ENCODE results near the gene ARHGAP10. TPM values are rescaled to one million over a fixed set of nuclear protein-coding genes. Genes with fewer than 3 reads are reported as not detected.

The ARHGAP10 gene
- total RNA-seq (2014; rRNA removed; shearing (Covaris generic)), result 19.9 and 25.0 TPM in 2 replicates

GRCh38 chr4:147731580-147732517 lies at the start of gene ARHGAP10:
Gene ARHGAP10, plus strand, starts transcription at chr4:147732088. Its CDS starts 214 bp downstream, at chr4:147732302.
- Histone ChIP-seq H3K27me3 (no peaks in the 10 kb centered on the region), H3K27ac (peak within 1 kb of the TSS; percentile 91), H3K4me1 (peaks cover 2% of the 10 kb centered on the region; the same call in 1 of the 2 replicates), H3K4me3 (peak within 1 kb of the TSS; percentile 95), H3K9me3 (replicated peaks) (no peaks in the 10 kb centered on the region), H3K36me3 (no peaks in the 10 kb centered on the region)
- peak; percentile 83 to 87 for DNase-seq

- Histone ChIP-seq H3K27me3 (no peaks in the 10 kb centered on the region), H3K4me1 (no peaks in the 10 kb centered on the region), H3K27ac (no peak overlapping the region), H3K9me3 (replicated peaks) (no peaks in the 10 kb centered on the region), H3K36me3 (peaks cover 3% of the 10 kb centered on the region; the same call in 1 of the 2 replicates), H3K4me3 (peak overlapping the region; percentile 78)
- peak in 1 of 2 experiments; percentile 4 for DNase-seq
Measured at GRCh38 chr4:147682755-147683154, 49.1 kb upstream of the ARHGAP10 start.

- Histone ChIP-seq H3K27me3 (no peaks in the 10 kb centered on the region), H3K4me3 (peak overlapping the region; percentile 78), H3K27ac (peak overlapping the region; percentile 58; the same call in 1 of the 2 replicates), H3K36me3 (peaks cover 3% of the 10 kb centered on the region; the same call in 1 of the 2 replicates), H3K9me3 (replicated peaks) (no peaks in the 10 kb centered on the region), H3K4me1 (no peaks in the 10 kb centered on the region)
- DNase-seq, result peak in 1 of 2 experiments; percentile 31
Measured at GRCh38 chr4:147683188-147683591, 48.7 kb upstream of the ARHGAP10 start.

GRCh38 chr4:147683717-147684700 lies 47.9 kb upstream of the ARHGAP10 start, which contains the start of gene PRMT9:
Gene PRMT9, minus strand, starts transcription at chr4:147684163. Its CDS starts 176 bp downstream, at chr4:147683987.
- DNase-seq, result peak; percentile 90 to 91
- H3K4me1 ChIP-seq, result no peaks in the 10 kb centered on the region
- no peaks in the 10 kb centered on the region for H3K9me3 ChIP-seq (replicated peaks)
- peak within 1 kb of the TSS; percentile 78 for H3K4me3 ChIP-seq
- H3K36me3 ChIP-seq, result peaks cover 3% of the 10 kb centered on the region; the same call in 1 of the 2 replicates
- no peaks in the 10 kb centered on the region for H3K27me3 ChIP-seq
- peak within 1 kb of the TSS; percentile 58 for H3K27ac ChIP-seq

GRCh38 chr4:147689067-147689466 lies 42.8 kb upstream of the ARHGAP10 start:
- no peaks in the 10 kb centered on the region for H3K4me1 ChIP-seq
- DNase-seq, result no peak
- H3K4me3 ChIP-seq, result no peak overlapping the region
- no peaks in the 10 kb centered on the region for H3K27me3 ChIP-seq
- no peaks in the 10 kb centered on the region for H3K36me3 ChIP-seq
- H3K9me3 ChIP-seq (replicated peaks), result no peaks in the 10 kb centered on the region
- H3K27ac ChIP-seq, result no peak overlapping the region

GRCh38 chr4:147691820-147692219 lies 40.1 kb upstream of the ARHGAP10 start:
- Histone ChIP-seq H3K9me3 (replicated peaks) (no peaks in the 10 kb centered on the region), H3K27me3 (no peaks in the 10 kb centered on the region), H3K4me3 (no peak overlapping the region), H3K36me3 (no peaks in the 10 kb centered on the region), H3K4me1 (no peaks in the 10 kb centered on the region), H3K27ac (no peak overlapping the region)
- no peak for DNase-seq

- Histone ChIP-seq H3K4me1 (no peaks in the 10 kb centered on the region), H3K27me3 (no peaks in the 10 kb centered on the region), H3K9me3 (replicated peaks) (no peaks in the 10 kb centered on the region), H3K4me3 (no peak overlapping the region), H3K36me3 (no peaks in the 10 kb centered on the region), H3K27ac (no peak overlapping the region)
- DNase-seq, result no peak
Measured at GRCh38 chr4:147693218-147693617, 38.7 kb upstream of the ARHGAP10 start.

- H3K4me3 ChIP-seq, result no peak overlapping the region
- no peak overlapping the region for H3K27ac ChIP-seq
- H3K9me3 ChIP-seq (replicated peaks), result no peaks in the 10 kb centered on the region
- no peak for DNase-seq
- H3K4me1 ChIP-seq, result no peaks in the 10 kb centered on the region
- no peaks in the 10 kb centered on the region for H3K27me3 ChIP-seq
- H3K36me3 ChIP-seq, result no peaks in the 10 kb centered on the region
Measured at GRCh38 chr4:147696866-147697265, 35.0 kb upstream of the ARHGAP10 start.

GRCh38 chr4:147704846-147705245 lies 27.0 kb upstream of the ARHGAP10 start:
- no peaks in the 10 kb centered on the region for H3K9me3 ChIP-seq (replicated peaks)
- no peaks in the 10 kb centered on the region for H3K27me3 ChIP-seq
- H3K27ac ChIP-seq, result no peak overlapping the region
- no peak for DNase-seq
- H3K36me3 ChIP-seq, result no peaks in the 10 kb centered on the region
- no peak overlapping the region for H3K4me3 ChIP-seq
- H3K4me1 ChIP-seq, result no peaks in the 10 kb centered on the region

GRCh38 chr4:147707892-147708672 lies 23.8 kb upstream of the ARHGAP10 start:
- peak; percentile 27 to 72 for DNase-seq
- no peak overlapping the region for H3K27ac ChIP-seq
- H3K4me3 ChIP-seq, result no peak overlapping the region
- H3K27me3 ChIP-seq, result no peaks in the 10 kb centered on the region
- no peaks in the 10 kb centered on the region for H3K36me3 ChIP-seq
- H3K9me3 ChIP-seq (replicated peaks), result no peaks in the 10 kb centered on the region
- peaks cover 1% of the 10 kb centered on the region; the same call in 1 of the 2 replicates for H3K4me1 ChIP-seq

GRCh38 chr4:147709999-147710398 lies 21.9 kb upstream of the ARHGAP10 start:
- Histone ChIP-seq H3K27me3 (no peaks in the 10 kb centered on the region), H3K27ac (no peak overlapping the region), H3K4me3 (no peak overlapping the region), H3K36me3 (no peaks in the 10 kb centered on the region), H3K9me3 (replicated peaks) (no peaks in the 10 kb centered on the region), H3K4me1 (peaks cover 8% of the 10 kb centered on the region)
- peak; percentile 16 to 18 for DNase-seq

GRCh38 chr4:147714575-147715401 lies 17.1 kb upstream of the ARHGAP10 start:
- no peaks in the 10 kb centered on the region for H3K9me3 ChIP-seq (replicated peaks)
- H3K4me1 ChIP-seq, result peaks cover 8% of the 10 kb centered on the region
- no peak overlapping the region for H3K27ac ChIP-seq
- no peaks in the 10 kb centered on the region for H3K36me3 ChIP-seq
- no peak overlapping the region for H3K4me3 ChIP-seq
- no peaks in the 10 kb centered on the region for H3K27me3 ChIP-seq
- DNase-seq, result no peak

GRCh38 chr4:147717878-147718277 lies 14.0 kb upstream of the ARHGAP10 start:
- no peak overlapping the region for H3K4me3 ChIP-seq
- no peak overlapping the region for H3K27ac ChIP-seq
- no peaks in the 10 kb centered on the region for H3K27me3 ChIP-seq
- DNase-seq, result no peak
- H3K36me3 ChIP-seq, result no peaks in the 10 kb centered on the region
- H3K4me1 ChIP-seq, result peaks cover 8% of the 10 kb centered on the region
- H3K9me3 ChIP-seq (replicated peaks), result no peaks in the 10 kb centered on the region
